B cell (primary cell): ENCODE results near the gene TENM3. TPM values are rescaled to one million over a fixed set of nuclear protein-coding genes. Genes with fewer than 3 reads are reported as not detected.

ENCODE experiments used
- ATAC-seq: fragments of 200-7000 bp; cut with Tn5 transposase; one replicate; pipeline ENCODE4 v1.10.0; 2021; ENCODE audit warnings: low read depth, mild to moderate bottlenecking, moderate number of reproducible peaks, moderate library complexity
- CTCF ChIA-PET: fragments of 350-600 bp; sonication (Branson Sonifier 250); formaldehyde crosslinking; loops from one replicate; lab custom pipeline; 2021; ENCODE audit warnings: antibody characterized with exemption, inconsistent platforms; lab: Charles Lee
- POLR2A ChIA-PET: fragments of 350-600 bp; sonication (Branson Sonifier 250); formaldehyde crosslinking; loops from one replicate; lab custom pipeline; 2021; ENCODE audit warnings: antibody characterized with exemption; lab: Charles Lee
- DNase-seq: peaks from one replicate; pipeline ENCODE4 v3.0.0; 2013
- H2AFZ ChIP-seq: 2 replicates; pipeline ENCODE4 v1.6.1; 2012; ENCODE audit warnings: mild to moderate bottlenecking, low read depth, low read length; ENCODE audit not compliant: insufficient read depth, poor library complexity, severe bottlenecking
- H3K27ac ChIP-seq, 2 donors: 1 replicate in 1 of 2; 2 replicates in 1 of 2; pipeline ENCODE4 v1.5.1; 2012 to 2013; ENCODE audit warnings: low read length in 2 of 2, mild to moderate bottlenecking in 2 of 2, moderate library complexity in 1 of 2
- H3K27me3 ChIP-seq, 4 experiments: fragments of 200-600 bp in 1 of 4; sonication (generic) in 1 of 4; replicated peaks in 1 of 4; 1 replicate in 2 of 4; 2 replicates in 2 of 4; pipeline versions ENCODE4 v1.6.1 to v1.7.0; 2013 to 2016; ENCODE audit warnings: low read length in 3 of 4, mild to moderate bottlenecking in 2 of 4, mixed read lengths in 1 of 4, moderate library complexity in 1 of 4; ENCODE audit not compliant: insufficient read depth in 4 of 4, control insufficient read depth in 3 of 4; ENCODE audit errors: control extremely low read depth in 1 of 4
- H3K36me3 ChIP-seq, 2 experiments: replicated peaks in 1 of 2; 1 replicate in 1 of 2; 2 replicates in 1 of 2; pipeline versions ENCODE4 v1.6.1 to v1.7.1; 2013; ENCODE audit warnings: low read length in 1 of 2; ENCODE audit not compliant: insufficient read depth in 2 of 2, control insufficient read depth in 1 of 2; ENCODE audit errors: control extremely low read depth in 1 of 2, extremely low read depth in 1 of 2
- H3K4me1 ChIP-seq, 2 donors: fragments of 200-600 bp in 1 of 2; sonication (generic) in 1 of 2; 1 replicate in 1 of 2; 2 replicates in 1 of 2; pipeline versions ENCODE4 v1.5.1 to v1.6.1; 2013 to 2017; ENCODE audit warnings: low read length in 2 of 2; ENCODE audit not compliant: control insufficient read depth in 2 of 2, insufficient read depth in 2 of 2
- H3K4me2 ChIP-seq: replicated peaks from 2 replicates; pipeline ENCODE3; 2012; ENCODE audit warnings: mild to moderate bottlenecking, low read depth, low read length; ENCODE audit not compliant: poor library complexity, severe bottlenecking
- H3K4me3 ChIP-seq, 5 experiments: fragments of 200-600 bp in 1 of 5; sonication (generic) in 1 of 5; 1 replicate in 3 of 5; 2 replicates in 2 of 5; pipeline versions ENCODE4 v1.5.1 to v1.7.0; 2011 to 2016; ENCODE audit warnings: low read length in 4 of 5, mild to moderate bottlenecking in 4 of 5, low read depth in 2 of 5, control low read depth in 1 of 5, moderate library complexity in 1 of 5; ENCODE audit not compliant: insufficient read depth in 1 of 5; ENCODE audit errors: control extremely low read depth in 1 of 5, extremely low read depth in 1 of 5
- H3K79me2 ChIP-seq: fragments of 200-600 bp; sonication (generic); one replicate; pipeline ENCODE4 v1.6.0; 2016; ENCODE audit warnings: low read length; ENCODE audit not compliant: control insufficient read depth, insufficient read depth
- H3K9ac ChIP-seq: fragments of 200-600 bp; sonication (generic); 2 replicates; pipeline ENCODE4 v1.6.1; 2017; ENCODE audit warnings: mild to moderate bottlenecking, low read length, moderate library complexity
- H3K9me3 ChIP-seq, 3 donors: one replicate each; pipeline versions ENCODE4 v1.6.1 to v1.7.1; 2013; ENCODE audit warnings: low read length in 2 of 3; ENCODE audit not compliant: control insufficient read depth in 2 of 3, insufficient read depth in 1 of 3; ENCODE audit errors: control extremely low read depth in 1 of 3
- H4K20me1 ChIP-seq: 2 replicates; pipeline ENCODE4 v1.6.0; 2012; ENCODE audit warnings: mild to moderate bottlenecking, low read length; ENCODE audit not compliant: insufficient read depth, control insufficient read depth, poor library complexity, severe bottlenecking
- H3K27ac Mint-ChIP-seq: one replicate; pipeline ENCODE4 v1.8.0; 2021; ENCODE audit warnings: mixed read lengths
- H3K27me3 Mint-ChIP-seq: one replicate; pipeline ENCODE4 v1.8.0; 2021; ENCODE audit warnings: mixed read lengths
- H3K4me1 Mint-ChIP-seq: one replicate; pipeline ENCODE4 v1.8.0; 2021; ENCODE audit warnings: mixed read lengths
- H3K4me3 Mint-ChIP-seq: one replicate; pipeline ENCODE4 v1.8.0; 2021; ENCODE audit warnings: mixed read lengths
- H3K9me3 Mint-ChIP-seq: one replicate; pipeline ENCODE4 v1.8.0; 2022; ENCODE audit warnings: mixed read lengths; ENCODE audit not compliant: insufficient read depth
- EZH2 ChIP-seq: IDR thresholded peaks from 2 replicates; pipeline ENCODE4 v1.6.1; 2012; ENCODE audit warnings: borderline replicate concordance, low read depth, mild to moderate bottlenecking, moderate library complexity, low read length; ENCODE audit not compliant: insufficient read depth, poor library complexity, severe bottlenecking
- WGBS: methylation state at CpG from one replicate; pipeline ENCODE4 v1.1.5; 2013; ENCODE audit warnings: missing lambda C conversion rate; ENCODE audit not compliant: insufficient coverage; 5-methylcytosine and 5-hydroxymethylcytosine counted together
- intact Hi-C: fragments of 100-400 bp; cut with micrococcal nuclease; formaldehyde crosslinking; loops from one replicate; pipeline ENCODE4 v1.10.0; 2022
- polyA plus RNA-seq: library from polyadenylated mRNA; depleted of rRNA; stranded (reverse); fragments of >200 nt; gene quantifications from 2 replicates; pipeline ENCODE4 v1.2.3, GENCODE V29; 2012
- total RNA-seq, 2 donors: library from RNA; stranded (reverse); fragments of 120-200 nt in 1 of 2; gene quantifications; 1 replicate in 1 of 2; 2 replicates in 1 of 2; pipeline versions ENCODE4 v1.2.3 to v1.2.4, GENCODE V29; 2013 to 2022
- TF ChIP-seq, protein P1 (sequence below): fragments of 200-600 bp; IDR thresholded peaks from one replicate; pipeline ENCODE4 v1.8.0; 2022; ENCODE audit warnings: antibody characterized with exemption, mild to moderate bottlenecking

The TENM3 gene
- total and polyA plus RNA-seq, 2 donors (not counting 1 experiment from before 2014, with no cell fraction given) = not detected

DNA sequence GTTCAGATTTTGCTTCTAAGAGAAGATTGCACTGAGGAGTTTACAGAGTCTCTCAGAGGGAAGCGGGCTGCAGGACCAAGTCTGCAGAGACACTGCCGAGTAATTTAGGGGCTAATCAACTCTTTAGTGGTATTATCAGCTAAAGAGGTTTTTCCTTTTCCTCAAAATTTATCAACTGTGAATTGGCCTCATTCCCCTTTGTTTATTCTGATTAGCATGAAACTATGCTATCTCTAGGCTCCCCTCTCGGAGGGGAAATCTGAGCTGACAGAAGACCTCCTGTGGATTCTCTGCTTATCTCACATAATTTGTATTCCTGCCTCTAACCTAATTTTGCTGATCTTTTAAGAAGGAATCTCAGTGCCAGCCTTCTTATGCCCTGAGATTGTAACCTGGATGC lies 473.0 kb downstream of the TENM3 start:
- H3K4me1 Mint-ChIP-seq = no peaks in the 10 kb centered on the region
- no peak overlapping the region for H3K4me2 ChIP-seq
- no peak overlapping the region for H2AFZ ChIP-seq
- no peak overlapping the region for H3K27ac Mint-ChIP-seq
- H3K27me3 Mint-ChIP-seq = peaks cover 3% of the 10 kb centered on the region
- no peaks in the 10 kb centered on the region for H3K36me3 ChIP-seq
- no peaks in the 10 kb centered on the region for H3K9me3 Mint-ChIP-seq
- H3K4me3 ChIP-seq = no peak overlapping the region
- no peaks in the 10 kb centered on the region for H3K27me3 ChIP-seq
- no peak for DNase-seq
- H3K9ac ChIP-seq = no peak overlapping the region
- no peak for TF ChIP-seq EZH2
- TF ChIP-seq, protein P1, sequence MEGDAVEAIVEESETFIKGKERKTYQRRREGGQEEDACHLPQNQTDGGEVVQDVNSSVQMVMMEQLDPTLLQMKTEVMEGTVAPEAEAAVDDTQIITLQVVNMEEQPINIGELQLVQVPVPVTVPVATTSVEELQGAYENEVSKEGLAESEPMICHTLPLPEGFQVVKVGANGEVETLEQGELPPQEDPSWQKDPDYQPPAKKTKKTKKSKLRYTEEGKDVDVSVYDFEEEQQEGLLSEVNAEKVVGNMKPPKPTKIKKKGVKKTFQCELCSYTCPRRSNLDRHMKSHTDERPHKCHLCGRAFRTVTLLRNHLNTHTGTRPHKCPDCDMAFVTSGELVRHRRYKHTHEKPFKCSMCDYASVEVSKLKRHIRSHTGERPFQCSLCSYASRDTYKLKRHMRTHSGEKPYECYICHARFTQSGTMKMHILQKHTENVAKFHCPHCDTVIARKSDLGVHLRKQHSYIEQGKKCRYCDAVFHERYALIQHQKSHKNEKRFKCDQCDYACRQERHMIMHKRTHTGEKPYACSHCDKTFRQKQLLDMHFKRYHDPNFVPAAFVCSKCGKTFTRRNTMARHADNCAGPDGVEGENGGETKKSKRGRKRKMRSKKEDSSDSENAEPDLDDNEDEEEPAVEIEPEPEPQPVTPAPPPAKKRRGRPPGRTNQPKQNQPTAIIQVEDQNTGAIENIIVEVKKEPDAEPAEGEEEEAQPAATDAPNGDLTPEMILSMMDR = no peak
- no peaks in the 10 kb centered on the region for H3K4me1 ChIP-seq
- ChIA-PET CTCF (no interaction called here), POLR2A (no interaction called here)
- no peak for ATAC-seq
- no peaks in the 10 kb centered on the region for H3K9me3 ChIP-seq
- WGBS = 100% methylated on average over 1 of the region's 3 CpGs
- no peaks in the 10 kb centered on the region for H3K79me2 ChIP-seq
- intact Hi-C loops = no loop called here
- no peak overlapping the region for H3K4me3 Mint-ChIP-seq
- no peak overlapping the region for H3K27ac ChIP-seq
- no peaks in the 10 kb centered on the region for H4K20me1 ChIP-seq

DNA sequence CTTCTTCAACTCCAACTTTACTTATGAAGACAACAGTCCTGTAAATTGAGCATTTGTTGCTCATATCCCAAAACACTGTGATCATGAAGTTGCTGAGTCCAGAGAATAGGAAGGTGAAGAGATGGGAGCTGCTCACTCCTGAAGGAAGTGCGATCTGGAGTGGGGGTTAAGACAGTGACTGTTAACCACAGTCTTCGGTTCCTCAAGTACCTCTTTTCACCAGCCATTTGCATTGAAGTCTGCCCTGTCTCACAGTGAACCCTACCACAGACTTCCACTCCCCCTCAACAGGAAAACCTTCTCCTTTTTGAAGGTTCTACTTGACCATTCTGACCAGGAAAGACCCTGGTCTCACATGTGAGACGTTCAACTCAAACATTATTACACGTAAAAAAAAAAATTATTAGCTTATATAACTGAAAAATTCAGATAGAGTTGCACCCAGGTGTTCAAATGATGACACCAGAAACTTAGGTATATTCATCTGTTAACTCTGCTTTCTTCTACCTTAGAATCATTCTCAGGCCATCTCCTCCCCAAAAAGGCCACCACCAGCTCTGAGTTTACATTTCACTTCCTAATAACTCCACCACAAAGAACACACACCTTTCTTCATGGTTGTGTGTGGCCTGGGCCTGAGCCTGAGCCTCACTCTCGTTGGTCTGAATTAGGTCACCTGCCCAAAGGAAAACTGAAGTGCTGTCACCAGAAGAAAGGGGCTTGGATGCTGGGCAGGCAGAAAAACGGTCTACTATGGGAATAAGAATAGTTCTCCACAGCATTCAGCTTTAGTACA lies 474.8 kb downstream of the TENM3 start:
- 55% methylated on average over 4 of the region's 6 CpGs for WGBS
- no peaks in the 10 kb centered on the region for H4K20me1 ChIP-seq
- no peaks in the 10 kb centered on the region for H3K9me3 ChIP-seq
- no peak overlapping the region for H3K4me3 ChIP-seq
- Mint-ChIP-seq H3K4me1 (no peaks in the 10 kb centered on the region), H3K9me3 (no peaks in the 10 kb centered on the region), H3K27ac (no peak overlapping the region), H3K27me3 (peaks cover 3% of the 10 kb centered on the region), H3K4me3 (no peak overlapping the region)
- ChIA-PET CTCF (no interaction called here), POLR2A (no interaction called here)
- intact Hi-C loops = no loop called here
- no peak overlapping the region for H2AFZ ChIP-seq
- H3K79me2 ChIP-seq = no peaks in the 10 kb centered on the region
- no peaks in the 10 kb centered on the region for H3K27me3 ChIP-seq
- DNase-seq (no peak), ATAC-seq (no peak)
- H3K4me2 ChIP-seq = no peak overlapping the region
- no peak overlapping the region for H3K27ac ChIP-seq
- H3K9ac ChIP-seq = no peak overlapping the region
- no peaks in the 10 kb centered on the region for H3K4me1 ChIP-seq
- TF ChIP-seq, protein P1 = no peak
- TF ChIP-seq EZH2 = no peak
- H3K36me3 ChIP-seq = no peaks in the 10 kb centered on the region
